HG02938 (cell line): ENCODE data around the gene ITGA7.
"Not testable (repeated sequence)": the region's sequence is repeated elsewhere in the genome, so short reads cannot be mapped to it uniquely, and the experiment has no call there.

ENCODE experiments used
- ATAC-seq: cut with Tn5 transposase; IDR thresholded peaks from one replicate; pipeline ENCODE4 v1.9.1; 2021; ENCODE audit warnings: mild to moderate bottlenecking, moderate library complexity; ENCODE audit not compliant: unreplicated experiment

ITGA7 gene

DNA sequence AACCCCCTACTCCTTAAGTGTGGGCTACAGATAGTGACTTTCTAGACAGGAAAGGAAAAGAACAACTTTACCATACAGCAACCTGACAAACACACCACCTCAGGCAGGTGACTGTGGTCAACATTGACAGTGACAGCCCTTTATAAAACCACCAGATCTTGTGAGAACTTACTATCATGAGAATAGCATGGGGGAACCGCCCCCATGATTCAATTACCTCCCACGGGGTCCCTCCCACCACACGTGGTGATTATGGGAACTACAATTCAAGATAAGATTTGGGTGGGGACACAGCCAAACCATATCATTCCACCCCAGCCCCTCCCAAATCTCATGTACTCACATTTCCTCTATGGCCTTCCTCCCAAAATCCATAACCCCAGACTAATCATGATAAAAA, 54.7 kb downstream of the ITGA7 start:
- no peak for ATAC-seq

DNA sequence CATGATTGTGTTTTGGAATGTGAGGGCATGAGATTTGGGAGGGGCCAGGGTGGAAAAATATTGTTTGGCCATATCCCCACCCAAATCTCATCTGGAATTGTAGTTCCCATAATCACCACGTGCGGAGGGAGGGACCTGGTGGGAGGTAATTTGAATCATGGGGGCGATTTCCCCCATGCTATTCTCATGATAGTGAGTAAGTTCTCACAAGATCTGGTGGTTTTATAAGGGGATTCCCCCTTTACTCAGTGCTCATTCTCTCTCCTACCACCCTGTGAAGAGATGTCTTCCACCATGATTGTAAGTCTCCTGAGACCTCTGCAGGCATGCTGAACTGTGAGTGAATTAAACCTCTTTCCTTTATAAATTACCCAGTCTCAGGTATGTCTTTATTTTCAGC, 55.4 kb downstream of the ITGA7 start:
- ATAC-seq: no peak

DNA sequence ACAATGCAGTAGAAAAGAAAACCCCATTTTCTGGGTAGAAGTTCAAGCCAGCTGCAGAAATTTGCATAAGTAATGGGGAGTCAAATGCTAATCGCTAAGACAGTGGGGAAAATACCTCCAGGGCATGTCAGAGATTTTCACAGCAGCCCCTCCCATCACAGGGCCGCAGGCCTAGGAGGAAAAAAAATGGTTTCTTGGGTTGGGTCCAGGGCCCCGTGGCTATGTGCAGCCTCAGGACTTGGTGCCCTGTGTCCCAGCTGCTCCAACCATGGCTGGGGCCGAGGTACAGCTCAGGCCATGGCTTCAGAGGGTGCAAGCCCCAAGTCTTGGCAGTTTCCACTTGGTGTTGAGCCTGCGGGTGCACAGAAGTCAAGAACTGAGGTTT, 56.4 kb downstream of the ITGA7 start:
- no peak for ATAC-seq

DNA sequence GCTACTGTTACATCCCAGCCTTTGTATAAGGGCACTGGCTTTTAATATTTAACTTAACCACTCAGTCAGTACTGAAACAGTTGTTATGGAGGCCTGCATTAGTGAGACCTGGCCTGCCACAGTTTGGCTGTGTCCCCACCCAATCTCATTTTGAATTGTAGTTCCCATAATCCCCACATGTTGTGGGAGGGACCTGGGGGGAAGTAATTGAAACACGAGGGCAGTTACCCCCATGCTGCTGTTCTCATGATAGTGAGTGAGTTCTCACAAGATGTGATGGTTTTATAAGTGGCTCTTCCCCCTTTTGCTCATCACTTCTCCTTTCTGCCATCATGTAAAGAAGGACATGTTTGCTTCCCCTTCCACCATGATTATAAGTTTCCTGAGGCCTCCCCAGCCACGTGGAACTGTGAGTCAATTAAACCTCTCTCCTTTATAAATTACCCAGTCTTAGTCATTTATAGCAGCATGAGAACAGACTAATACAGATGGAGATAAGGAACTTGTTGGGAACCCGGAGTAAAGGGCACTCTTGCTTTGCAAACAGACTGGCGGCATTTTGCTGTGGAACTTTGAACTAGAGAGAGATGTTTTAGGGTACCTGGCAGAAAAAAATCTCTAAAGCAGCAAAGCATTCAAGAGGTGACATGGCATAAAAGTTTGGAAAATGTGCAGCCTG, 56.9 kb downstream of the ITGA7 start:
- ATAC-seq: not testable (repeated sequence)

GRCh38 chr12:55647027-55647426, 60.7 kb downstream of the ITGA7 start:
- ATAC-seq: no peak

DNA sequence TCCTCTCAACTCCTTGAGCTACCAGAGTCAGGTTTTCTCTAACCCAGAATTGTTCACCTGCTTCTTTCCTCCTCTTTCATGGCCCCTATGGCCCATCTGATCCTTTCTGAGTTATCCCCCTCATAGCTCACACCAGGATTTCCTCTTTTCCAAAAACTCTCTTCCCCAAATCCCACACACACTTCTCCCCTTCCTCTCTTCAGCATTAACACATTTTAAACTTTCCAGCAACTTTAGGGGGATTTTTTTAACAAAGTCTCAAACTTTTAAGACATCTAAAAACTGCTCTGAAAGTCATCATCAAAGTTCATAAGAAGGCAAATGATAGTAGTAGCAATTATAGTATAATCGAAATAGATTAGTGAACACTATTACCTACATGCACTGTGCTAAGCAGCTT, 63.1 kb downstream of the ITGA7 start:
- no peak for ATAC-seq

DNA sequence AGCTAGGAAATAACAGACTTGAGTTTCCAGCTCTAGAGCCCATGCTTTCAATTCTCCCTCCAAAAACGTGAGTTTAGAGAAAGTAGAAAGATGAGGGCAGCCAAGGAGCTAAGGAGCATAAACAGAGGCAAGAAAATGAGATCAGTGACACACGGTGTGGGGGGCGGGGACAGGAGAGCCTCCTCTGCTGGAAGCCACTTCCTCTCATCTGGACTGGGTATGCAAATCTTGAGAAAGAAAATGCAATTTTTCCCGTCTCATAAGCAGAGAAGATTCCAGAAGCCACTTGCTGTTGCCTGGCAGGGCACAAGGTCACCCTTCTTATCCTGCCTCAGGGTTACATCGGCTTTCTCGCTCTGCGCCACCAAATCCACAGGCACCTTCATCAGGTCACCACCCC, 65.0 kb downstream of the ITGA7 start:
- ATAC-seq: peak; percentile 29

DNA sequence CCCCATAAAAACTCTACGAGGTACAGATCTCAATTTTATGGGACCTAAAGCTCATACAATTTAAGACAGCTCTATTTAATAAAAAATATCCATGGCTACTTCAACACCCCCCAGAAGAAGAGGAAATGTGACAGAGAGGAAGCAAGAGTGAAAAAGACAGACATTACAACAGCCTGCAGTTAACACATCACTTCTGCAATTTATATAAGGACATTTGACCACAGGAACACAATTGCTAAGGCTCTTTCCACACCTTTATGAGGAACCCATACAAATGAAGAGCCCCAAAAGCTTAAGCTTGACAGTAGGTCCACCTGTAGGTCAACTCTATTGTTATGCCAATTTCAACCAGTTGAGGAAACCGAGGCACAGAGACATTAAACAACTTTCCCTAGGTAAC, 65.4 kb downstream of the ITGA7 start:
- ATAC-seq: no peak

DNA sequence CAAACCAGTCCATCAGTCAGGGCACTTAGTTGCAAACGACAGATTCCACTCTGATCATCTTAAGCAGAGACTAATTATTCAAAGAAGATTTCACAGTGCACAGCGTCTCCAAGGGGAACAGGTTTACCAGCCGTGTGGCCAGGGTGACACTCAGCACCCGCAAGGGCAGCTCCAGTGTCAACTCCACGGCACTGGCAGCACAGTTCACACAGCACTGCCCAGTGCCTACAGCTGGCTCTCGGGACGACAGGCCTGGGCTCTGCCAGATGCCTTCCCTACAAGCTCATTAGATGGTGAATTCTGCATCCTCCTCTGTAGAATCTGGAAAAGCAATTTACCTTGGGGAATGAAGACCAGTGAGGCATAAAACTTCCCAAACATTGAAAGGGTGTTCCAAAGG, 66.1 kb downstream of the ITGA7 start:
- ATAC-seq: no peak

DNA sequence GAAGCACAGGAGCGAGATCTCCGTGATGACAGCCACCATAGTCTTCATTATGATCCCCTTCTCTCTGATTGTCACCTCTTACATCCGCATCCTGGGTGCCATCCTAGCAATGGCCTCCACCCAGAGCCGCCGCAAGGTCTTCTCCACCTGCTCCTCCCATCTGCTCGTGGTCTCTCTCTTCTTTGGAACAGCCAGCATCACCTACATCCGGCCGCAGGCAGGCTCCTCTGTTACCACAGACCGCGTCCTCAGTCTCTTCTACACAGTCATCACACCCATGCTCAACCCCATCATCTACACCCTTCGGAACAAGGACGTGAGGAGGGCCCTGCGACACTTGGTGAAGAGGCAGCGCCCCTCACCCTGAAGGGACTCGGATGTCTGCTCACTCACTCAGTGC, 70.2 kb downstream of the ITGA7 start:
- ATAC-seq: no peak

GRCh38 chr12:55636853-55637252, 70.9 kb downstream of the ITGA7 start, which contains the start of gene OR10P1:
TSS of gene OR10P1 (plus strand) at chr12:55636892. CDS start at chr12:55636892, 0 bp downstream.
- no peak for ATAC-seq

GRCh38 chr12:55636116-55636655, 71.5 kb downstream of the ITGA7 start:
- ATAC-seq: no peak
